SK-MEL-5 (cell line): ENCODE data around the gene MRPS2. TPM values are rescaled to one million over a fixed set of nuclear protein-coding genes. Genes with fewer than 3 reads are reported as not detected.
"Not testable (repeated sequence)": the region's sequence is repeated elsewhere in the genome, so short reads cannot be mapped to it uniquely, and the experiment has no call there.

Experiments
- DNase-seq: peaks from one replicate; pipeline ENCODE4 v3.0.0-alpha.2; 2016; ENCODE audit warnings: low read depth, low spot score
- in situ Hi-C: cut with HindIII; loops from 2 replicates; pipeline ENCODE4 v1.10.0; 2016; ENCODE audit warnings: low sequenced_read_pairs, high pct_unique_total_duplicates, low pct_unique_long_range_greater_than_20kb
- polyA plus RNA-seq, 2 experiments: library from polyadenylated mRNA; depleted of rRNA; stranded (reverse); fragments of >200 nt; gene quantifications; 2 replicates each; pipeline ENCODE4 v1.2.3, GENCODE V29; 2015
- total RNA-seq: library from RNA; depleted of rRNA; stranded (reverse); fragments of >200 nt; shearing (Covaris generic); gene quantifications from 2 replicates; pipeline ENCODE4 v1.2.3, GENCODE V29; 2014; rRNA removed

MRPS2 gene
- total RNA-seq, result 64.6 and 75.3 TPM in 2 replicates
- 117 and 156 TPM in 2 replicates for polyA plus RNA-seq (2015; cell fraction: cytosol; rRNA removed)
- polyA plus RNA-seq (2015; cell fraction: nucleus; rRNA removed), result 84.8 and 87.7 TPM in 2 replicates

DNA sequence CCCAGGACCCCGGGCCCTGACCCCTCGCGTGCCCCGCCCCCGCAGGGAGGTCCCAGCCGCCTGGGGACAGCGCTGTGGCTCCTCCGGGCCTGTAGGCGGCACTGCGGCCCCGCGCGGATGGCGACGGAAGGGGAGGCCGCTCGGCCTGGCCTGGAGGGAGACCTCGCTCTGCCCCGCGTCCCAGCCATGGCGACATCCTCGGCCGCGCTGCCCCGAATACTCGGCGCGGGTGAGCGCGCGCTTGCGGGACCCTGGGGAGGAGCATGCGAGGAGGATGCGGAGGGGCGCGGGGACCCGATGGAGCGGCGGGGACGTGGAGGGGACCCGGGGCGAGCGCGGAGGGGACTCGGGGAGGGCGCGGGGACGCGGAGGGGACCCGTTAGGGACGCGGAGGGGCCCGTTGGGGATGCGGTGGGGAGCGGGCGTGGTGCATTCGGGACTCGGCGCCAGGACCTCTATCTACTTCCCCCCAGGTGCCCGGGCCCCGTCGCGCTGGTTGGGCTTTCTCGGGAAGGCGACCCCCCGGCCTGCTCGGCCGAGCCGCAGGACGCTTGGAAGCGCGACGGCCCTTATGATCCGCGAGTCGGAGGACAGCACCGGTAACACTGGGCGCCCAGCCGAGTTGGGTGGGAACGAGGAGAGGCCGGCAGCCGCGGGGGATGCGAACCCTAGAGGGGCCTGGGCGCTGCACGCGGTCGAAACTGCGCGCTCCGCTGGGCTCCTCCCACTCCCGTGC is at the start of gene MRPS2:
TSS of gene MRPS2 (plus strand) at position 158 of the 736 bp plus-strand sequence. CDS start at position 187, 29 bp downstream.
- in situ Hi-C loops, result no loop called here
- DNase-seq, result peak; percentile 83

DNA sequence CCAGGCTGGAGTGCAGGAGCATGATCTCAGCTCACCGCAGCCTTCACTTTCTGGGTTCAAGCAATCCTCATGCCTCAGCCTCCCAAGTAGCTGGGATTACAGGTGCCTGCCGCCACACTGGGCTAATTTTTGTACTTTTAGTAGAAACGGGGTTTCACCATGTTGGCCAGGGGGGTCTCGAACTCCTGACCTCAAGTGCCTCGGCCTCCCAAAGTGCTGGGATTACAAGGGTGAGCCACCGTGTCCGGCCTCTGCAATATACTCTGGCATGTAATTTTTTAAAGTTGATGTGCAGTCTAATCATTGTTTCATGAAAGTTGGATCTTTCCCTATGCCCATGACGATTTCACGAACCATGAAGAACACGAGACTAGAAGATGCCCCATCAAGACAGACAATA is 49.5 kb upstream of the MRPS2 start:
- no peak for DNase-seq
- in situ Hi-C loops, result no loop called here

DNA sequence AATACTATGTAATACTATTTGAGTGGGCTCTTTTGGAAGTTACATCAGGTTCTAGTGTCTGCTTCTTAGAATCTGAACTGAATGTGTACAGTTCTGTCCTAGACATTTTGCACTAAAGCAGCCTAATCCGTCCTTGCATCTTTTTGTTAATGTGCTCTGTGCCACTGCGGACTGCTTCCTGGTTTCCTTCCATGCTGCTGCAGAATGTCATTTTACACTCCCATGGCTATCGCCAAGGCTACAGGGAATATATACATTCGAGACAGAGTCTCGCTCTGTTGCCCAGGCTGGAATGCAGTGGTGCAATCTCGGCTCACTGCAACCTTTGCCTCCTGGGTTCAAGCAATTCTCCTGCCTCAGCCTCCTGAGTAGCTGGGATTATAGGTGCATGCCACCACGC is 48.6 kb upstream of the MRPS2 start:
- in situ Hi-C loops, DNase-seq: not testable (repeated sequence)

DNA sequence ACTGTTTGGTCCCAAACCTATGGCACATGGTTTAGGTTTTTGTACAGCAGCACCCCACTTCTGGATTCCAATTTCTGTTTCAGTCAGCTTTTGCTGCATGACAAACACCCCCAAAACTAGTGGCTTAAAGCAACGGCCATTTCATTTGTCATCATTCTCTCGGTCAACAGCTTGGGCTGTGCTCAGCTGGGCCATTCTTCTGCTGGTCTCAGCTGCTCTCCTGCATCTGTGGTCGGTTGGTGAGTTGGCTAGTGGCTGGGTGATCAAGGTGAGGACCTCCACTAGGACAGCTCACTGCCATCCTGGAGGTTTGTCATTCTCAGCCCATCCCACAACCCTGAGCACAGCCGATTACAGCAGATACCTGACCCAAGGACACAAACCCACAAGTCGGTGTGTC is 45.7 kb upstream of the MRPS2 start:
- in situ Hi-C loops, result no loop called here
- no peak for DNase-seq

DNA sequence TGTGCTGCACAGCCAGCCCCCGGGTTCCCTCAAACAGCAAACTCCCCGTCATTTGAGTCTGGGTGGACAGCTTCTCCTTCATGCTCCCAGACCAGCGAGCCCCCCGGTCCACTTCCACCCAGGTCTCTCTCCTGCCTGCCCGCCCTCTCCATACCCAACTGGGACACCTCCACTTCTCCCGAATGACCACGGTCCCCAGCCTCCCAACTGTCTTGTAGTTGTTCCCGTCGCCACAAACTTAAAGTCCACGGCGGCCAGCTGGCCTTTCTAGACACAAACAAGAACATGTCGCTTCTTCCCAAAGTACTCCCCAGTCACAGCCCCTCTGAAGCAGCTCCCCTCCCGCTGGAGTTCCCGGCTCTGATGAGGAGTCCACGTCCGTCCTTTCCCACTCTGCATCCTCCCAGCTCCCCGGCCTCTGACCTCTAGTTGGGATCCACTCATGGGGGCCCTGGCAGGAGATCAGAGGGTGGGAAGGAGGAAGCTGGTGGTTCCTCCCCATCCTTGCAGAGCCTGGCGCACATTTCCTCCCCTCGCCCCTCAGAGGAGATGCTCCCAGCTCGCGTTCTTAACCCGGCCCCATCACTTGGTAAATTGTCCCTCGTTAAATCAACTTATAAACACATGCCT is 45.0 kb upstream of the MRPS2 start:
- no peak for DNase-seq

DNA sequence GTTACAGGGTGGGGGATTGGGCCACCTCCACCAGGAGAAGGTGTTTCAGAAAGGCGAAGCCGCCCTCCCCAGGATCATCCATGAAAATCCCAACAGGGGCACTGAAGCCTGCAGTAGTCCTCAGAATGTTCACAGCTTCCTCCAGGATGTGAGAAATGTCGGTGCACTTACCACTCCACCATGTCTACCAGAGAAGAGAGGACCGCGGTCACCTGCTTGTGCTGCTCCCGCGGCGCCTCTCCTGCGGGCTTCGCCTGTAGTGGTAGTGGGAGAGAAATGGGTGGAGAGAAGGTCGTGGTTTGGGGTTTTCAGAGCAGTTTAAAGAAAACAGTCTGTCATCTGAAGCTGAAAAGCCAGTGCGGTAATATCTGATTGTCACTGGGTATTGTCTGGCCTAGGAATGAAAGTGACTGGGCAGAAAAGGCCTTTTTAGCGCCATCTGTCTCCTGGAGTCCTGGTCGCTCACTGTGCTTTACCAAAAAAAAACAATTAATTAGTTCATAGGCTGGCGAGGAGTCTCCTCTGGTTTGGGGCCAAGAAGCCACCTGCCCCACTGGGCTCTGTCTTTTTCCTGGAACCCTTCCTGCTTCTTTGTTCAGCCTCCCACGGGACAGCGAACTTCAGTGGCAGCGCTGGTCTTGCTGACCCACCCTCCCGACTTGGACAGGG is 43.9 kb upstream of the MRPS2 start:
- in situ Hi-C loops, result no loop called here
- DNase-seq, result no peak

More for the DNA sequence above, 45.0 kb upstream of the MRPS2 start:
- in situ Hi-C loops, result no loop called here

DNA sequence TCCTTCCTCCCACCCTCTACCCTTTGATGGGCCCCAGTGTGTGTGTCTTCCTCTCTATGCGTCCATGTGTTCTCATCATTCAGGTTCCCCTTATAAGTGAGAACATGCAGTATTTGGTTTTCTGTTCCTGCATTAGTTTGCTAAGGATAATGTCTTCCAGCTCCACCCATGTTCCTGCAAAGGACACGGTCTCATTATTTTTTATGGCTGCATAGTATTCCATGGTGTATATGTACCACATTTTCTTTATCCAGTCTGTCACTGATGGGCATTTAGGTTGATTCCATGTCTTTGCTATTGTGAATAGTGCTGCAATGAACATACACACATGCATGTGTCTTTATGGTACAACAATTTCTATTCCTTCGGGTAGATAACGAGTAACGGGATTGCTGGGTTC is 42.0 kb upstream of the MRPS2 start:
- DNase-seq, in situ Hi-C loops: not testable (repeated sequence)

DNA sequence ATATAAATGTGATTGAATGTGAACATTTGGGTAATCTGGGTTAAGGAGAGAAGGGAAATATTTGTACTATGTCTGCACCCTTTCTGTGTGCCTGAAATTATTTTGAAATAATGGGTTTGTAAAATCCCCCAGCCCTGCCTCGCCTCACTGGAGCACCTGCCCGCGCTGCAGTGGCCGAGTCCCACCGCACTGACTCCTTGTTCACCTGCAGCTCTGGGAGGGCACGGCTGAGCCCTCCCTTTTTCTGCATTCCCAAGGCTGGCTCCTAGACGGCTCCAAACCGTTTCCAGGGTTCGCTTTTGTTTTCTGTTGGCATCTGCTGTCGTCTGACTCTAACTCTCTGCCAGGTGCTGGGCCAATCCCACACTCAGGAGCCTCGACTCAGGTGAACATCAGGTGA is 38.5 kb upstream of the MRPS2 start:
- in situ Hi-C loops, result no loop called here
- DNase-seq, result no peak

DNA sequence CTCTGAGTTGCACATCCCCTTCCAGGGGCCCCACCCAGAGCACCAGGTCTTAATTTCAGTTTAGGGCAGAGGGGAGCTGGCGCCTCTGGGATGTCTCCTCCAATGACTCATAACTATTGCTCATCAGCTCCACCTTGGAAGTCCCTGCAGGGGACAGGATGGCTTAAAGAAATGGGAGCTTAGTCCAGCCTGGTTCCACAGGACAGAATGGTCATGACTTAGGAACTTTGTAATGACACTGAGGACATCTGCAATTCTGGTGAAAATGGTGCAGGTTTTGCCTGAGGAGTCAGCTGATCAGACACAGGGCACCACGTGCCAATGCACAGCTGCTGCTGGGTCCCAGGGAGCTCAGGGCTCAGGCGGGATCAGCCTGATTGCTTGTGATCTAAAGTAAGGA is 37.3 kb upstream of the MRPS2 start:
- in situ Hi-C loops, result no loop called here
- DNase-seq, result no peak

DNA sequence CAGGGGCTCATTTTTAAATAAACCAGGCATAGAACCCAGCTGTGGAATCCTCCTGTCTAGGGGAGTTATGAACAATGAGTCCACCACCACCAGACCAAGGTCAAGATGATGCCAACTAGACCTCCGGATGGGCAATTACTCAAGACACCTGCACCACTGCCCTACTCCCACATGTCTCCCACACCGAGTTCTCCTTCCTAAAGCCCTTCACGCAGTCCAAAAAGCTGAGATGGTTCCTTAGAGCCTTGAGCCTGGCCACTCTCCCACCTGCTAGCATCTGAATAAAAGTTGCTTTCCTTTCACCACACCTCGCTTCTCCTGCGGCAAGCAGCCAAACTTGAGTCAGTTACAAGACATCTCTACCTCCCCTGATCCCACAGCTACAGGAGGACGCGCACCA is 36.3 kb upstream of the MRPS2 start:
- DNase-seq, result no peak

DNA sequence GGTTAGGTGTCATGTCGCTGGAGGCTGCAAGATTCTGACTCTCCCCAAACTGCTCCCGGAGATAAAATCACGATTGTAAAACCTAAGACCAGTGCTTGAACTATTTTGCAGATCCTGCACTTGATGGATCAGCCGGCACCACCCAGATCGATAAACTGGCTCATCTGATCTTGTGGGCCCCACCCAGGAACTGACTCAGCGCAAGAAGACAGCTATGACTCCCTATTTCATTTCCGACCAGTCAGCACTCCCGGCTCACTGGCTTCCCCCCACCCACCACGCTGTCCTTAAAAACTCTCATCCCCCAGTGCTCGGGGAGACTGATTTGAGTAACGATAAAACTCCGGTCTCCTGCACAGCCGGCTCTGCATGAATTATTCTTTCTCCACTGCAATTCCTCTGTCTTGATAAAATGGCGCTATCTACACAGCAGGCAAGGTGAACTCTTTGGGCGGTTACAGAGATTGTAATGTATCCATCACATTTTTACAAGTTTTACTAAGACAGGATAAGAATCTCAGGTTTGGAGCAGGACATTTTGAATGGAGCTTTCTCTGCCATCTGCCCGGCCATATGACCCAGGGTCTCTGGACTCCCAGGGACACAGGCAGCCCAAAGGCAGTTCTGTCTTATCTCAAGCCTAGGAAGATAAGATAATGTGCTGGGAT is 31.5 kb upstream of the MRPS2 start:
- in situ Hi-C loops, result no loop called here
- DNase-seq, result no peak

More for the DNA sequence above, 36.3 kb upstream of the MRPS2 start:
- in situ Hi-C loops, result no loop called here

DNA sequence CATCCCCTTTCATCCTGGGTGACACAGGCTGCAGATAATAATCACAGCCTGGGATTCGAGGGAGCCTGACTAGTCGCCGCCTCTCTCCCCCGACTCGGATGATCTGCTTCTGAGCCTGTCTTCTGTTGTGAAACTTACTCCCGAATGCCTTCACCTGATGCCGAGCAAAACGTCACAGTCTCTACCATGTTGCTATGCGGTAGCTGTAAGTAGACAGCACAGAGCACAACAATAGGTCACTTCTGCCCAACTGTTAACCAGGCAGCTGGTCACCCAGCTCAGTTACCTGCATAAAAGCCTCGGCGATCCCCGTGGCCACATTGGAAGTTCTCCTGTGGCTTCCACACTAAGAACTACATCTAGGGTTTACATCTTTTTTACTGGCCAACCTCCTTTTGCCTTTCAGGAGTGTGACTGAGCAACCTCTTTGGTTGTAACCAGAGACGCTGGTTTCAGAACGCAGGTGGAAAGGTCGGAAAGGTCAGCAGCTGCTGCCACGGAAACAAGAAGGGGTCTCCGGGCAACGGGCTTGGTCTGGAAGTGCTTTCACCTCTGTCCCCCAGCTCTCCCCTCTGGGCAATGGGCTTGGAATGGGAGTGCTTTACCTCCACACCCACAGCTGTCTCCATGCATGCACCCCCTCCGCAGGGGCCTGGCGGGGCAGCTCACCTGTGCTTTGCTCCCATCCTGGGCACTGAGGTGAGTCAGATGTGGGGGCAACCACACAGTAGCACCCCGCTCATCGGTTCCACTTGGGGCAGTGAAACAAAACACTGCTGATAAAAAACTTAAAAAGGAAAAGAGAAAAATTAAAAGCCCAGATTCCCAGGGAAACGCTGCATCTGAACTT is 28.5 kb upstream of the MRPS2 start:
- DNase-seq, result no peak
- in situ Hi-C loops, result no loop called here

DNA sequence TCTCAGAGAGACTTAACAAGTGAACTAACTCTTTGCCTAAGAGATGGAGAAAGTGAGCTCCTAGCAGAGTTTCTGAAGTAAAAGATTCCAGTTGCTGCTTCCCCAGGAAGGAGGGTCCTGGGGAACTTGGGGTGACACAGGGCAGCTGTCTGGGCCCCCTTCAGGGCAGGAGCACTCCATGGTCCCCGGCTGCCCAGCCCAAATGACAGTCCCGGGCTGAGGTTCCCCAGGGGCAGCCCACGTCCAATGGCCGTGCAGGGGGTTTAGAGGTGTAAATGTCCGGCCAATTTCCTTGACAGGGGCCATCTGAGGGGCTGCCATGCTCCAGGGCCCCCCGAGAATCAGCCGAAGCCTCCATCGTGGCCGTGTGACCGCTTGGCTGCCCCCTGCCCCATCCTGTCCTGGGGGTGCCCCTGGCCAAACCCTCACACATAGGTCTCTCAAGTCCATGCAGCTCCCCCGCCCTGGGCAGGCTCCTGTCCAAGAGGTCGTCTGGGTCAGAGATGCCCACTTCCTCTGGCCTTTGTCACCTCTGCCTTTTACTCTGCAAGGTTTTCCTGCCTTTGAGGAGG is 26.4 kb upstream of the MRPS2 start:
- DNase-seq, result no peak
- in situ Hi-C loops, result no loop called here

DNA sequence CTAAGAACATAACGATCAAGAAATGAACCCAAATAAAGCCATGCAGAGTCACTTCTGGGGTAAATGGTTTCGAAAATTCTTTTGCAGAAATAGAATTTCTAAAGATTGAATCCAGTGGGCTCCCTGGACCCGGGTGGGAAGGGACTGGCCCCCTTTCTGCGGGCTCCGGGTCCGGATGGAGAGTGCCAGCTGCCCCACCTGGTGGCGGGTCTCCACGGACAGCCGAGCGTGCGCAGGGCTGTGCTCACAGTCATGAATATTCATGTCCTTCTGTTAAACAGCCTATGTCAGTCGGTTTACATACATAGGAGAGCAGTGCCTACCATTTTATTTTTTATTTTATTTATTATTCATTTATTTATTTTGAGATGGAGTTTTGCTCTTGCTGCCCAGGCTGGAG is 25.6 kb upstream of the MRPS2 start:
- in situ Hi-C loops, result no loop called here
- DNase-seq, result peak; percentile 56

DNA sequence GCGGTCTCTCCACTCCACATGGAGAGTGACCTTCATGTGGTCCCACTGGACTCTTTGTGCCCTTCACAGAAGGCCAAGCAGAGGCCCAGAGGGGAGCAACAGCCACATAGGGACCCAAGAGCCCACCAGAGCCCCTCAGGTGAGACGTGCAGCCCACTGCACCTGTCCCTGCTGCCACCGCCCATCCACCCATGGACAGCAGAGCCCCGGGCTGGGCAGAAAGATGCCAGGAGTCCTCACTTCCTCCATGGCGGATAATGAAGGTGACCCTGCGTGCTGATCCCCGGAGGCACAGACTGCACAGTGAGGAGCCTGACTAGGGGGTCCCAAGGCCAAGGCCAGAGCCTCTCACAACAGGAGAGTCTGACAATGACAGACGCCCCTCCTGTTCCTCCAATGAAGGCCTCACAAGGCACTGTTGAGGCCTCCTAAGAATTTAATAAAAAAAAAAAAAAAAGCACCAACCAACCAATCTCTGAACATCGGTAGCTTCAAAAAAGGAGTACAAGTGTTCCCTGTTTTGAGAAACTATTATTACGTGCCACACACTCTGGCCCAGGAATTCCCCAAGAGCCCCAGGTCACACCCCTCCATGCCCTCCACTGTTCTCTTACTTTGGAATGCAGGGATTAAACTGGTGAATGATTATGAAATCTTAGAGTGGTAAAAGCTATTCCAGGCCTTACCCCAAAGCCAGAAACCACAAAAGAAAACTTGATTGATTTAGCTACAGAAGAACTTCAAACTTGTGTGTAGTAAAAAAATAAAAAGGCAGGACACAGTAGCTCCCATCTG is 23.7 kb upstream of the MRPS2 start:
- in situ Hi-C loops, result no loop called here

DNA sequence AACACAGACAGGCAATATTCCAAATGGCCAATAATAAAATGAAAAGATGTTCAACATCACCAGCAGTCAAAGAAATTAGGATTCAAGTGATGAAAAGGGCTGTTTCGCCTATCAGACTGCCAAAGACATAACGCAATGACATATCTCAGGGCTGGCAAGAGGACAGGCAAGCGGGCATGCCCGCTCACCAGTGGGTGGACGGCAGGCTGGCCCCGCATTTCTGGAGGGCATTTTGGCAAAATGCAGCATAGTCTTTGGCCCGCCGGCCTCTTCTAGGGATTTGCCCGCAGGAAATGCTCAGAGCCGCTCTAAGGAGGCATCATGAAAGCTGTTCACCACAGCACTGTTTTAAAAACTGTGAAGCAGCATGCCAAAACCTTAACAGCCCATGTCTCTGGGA is 22.3 kb upstream of the MRPS2 start:
- in situ Hi-C loops, result no loop called here
- no peak for DNase-seq

More for the DNA sequence above, 23.7 kb upstream of the MRPS2 start:
- DNase-seq, result no peak
